WI38 (cell line): Measurements from ENCODE around the gene ZMIZ1.

Source experiments
- H3K4me3 ChIP-seq: 2 replicates; pipeline ENCODE4 v1.5.1; 2011; ENCODE audit warnings: low read depth, mild to moderate bottlenecking, control low read depth, low read length
- CTCF ChIP-seq: IDR thresholded peaks from 2 replicates; pipeline ENCODE4 v1.5.1; 2012; ENCODE audit warnings: low read depth, mild to moderate bottlenecking, control low read depth, low read length

Gene ZMIZ1

GRCh38 chr10:79099898-79100448 is 31.2 kb downstream of the ZMIZ1 start:
- no peak for TF ChIP-seq CTCF
- no peak overlapping the region for H3K4me3 ChIP-seq

- TF ChIP-seq CTCF: no peak
- no peak overlapping the region for H3K4me3 ChIP-seq
These were observed 32.0 kb downstream of the ZMIZ1 start for GRCh38 chr10:79100771-79101170.

GRCh38 chr10:79101560-79102497 is 33.1 kb downstream of the ZMIZ1 start:
- H3K4me3 ChIP-seq: 0 out of 2 replicates have a peak overlapping the region, but pooled peaks have one; percentile 6

GRCh38 chr10:79102498-79102874 is 33.7 kb downstream of the ZMIZ1 start:
- H3K4me3 ChIP-seq: no peak overlapping the region
- no peak for TF ChIP-seq CTCF

More at GRCh38 chr10:79101560-79102497, 33.1 kb downstream of the ZMIZ1 start:
- TF ChIP-seq CTCF: no peak

- no peak for TF ChIP-seq CTCF
- H3K4me3 ChIP-seq: no peak overlapping the region
These were observed 34.4 kb downstream of the ZMIZ1 start for GRCh38 chr10:79103129-79103528.

- no peak for TF ChIP-seq CTCF
- no peak overlapping the region for H3K4me3 ChIP-seq
These were observed 34.8 kb downstream of the ZMIZ1 start for GRCh38 chr10:79103585-79103984.

GRCh38 chr10:79105150-79105739 is 36.5 kb downstream of the ZMIZ1 start:
- no peak overlapping the region for H3K4me3 ChIP-seq
- TF ChIP-seq CTCF: no peak
